B cell (primary cell): ENCODE data around the gene ASXL2. TPM values are rescaled to one million over a fixed set of nuclear protein-coding genes. Genes with fewer than 3 reads are reported as not detected.

Experiments
- ATAC-seq: fragments of 200-7000 bp; cut with Tn5 transposase; one replicate; pipeline ENCODE4 v1.10.0; 2021; ENCODE audit warnings: low read depth, mild to moderate bottlenecking, moderate number of reproducible peaks, moderate library complexity
- CTCF ChIA-PET: fragments of 350-600 bp; sonication (Branson Sonifier 250); formaldehyde crosslinking; loops from one replicate; lab custom pipeline; 2021; ENCODE audit warnings: antibody characterized with exemption, inconsistent platforms; lab: Charles Lee
- POLR2A ChIA-PET: fragments of 350-600 bp; sonication (Branson Sonifier 250); formaldehyde crosslinking; loops from one replicate; lab custom pipeline; 2021; ENCODE audit warnings: antibody characterized with exemption; lab: Charles Lee
- DNase-seq: peaks from one replicate; pipeline ENCODE4 v3.0.0; 2013
- H2AFZ ChIP-seq: 2 replicates; pipeline ENCODE4 v1.6.1; 2012; ENCODE audit warnings: mild to moderate bottlenecking, low read depth, low read length; ENCODE audit not compliant: insufficient read depth, poor library complexity, severe bottlenecking
- H3K27ac ChIP-seq, 2 donors: 1 replicate in 1 of 2; 2 replicates in 1 of 2; pipeline ENCODE4 v1.5.1; 2012 to 2013; ENCODE audit warnings: low read length in 2 of 2, mild to moderate bottlenecking in 2 of 2, moderate library complexity in 1 of 2
- H3K27me3 ChIP-seq, 4 experiments: fragments of 200-600 bp in 1 of 4; sonication (generic) in 1 of 4; replicated peaks in 1 of 4; 1 replicate in 2 of 4; 2 replicates in 2 of 4; pipeline versions ENCODE4 v1.6.1 to v1.7.0; 2013 to 2016; ENCODE audit warnings: low read length in 3 of 4, mild to moderate bottlenecking in 2 of 4, mixed read lengths in 1 of 4, moderate library complexity in 1 of 4; ENCODE audit not compliant: insufficient read depth in 4 of 4, control insufficient read depth in 3 of 4; ENCODE audit errors: control extremely low read depth in 1 of 4
- H3K36me3 ChIP-seq, 2 experiments: replicated peaks in 1 of 2; 1 replicate in 1 of 2; 2 replicates in 1 of 2; pipeline versions ENCODE4 v1.6.1 to v1.7.1; 2013; ENCODE audit warnings: low read length in 1 of 2; ENCODE audit not compliant: insufficient read depth in 2 of 2, control insufficient read depth in 1 of 2; ENCODE audit errors: control extremely low read depth in 1 of 2, extremely low read depth in 1 of 2
- H3K4me1 ChIP-seq, 2 donors: fragments of 200-600 bp in 1 of 2; sonication (generic) in 1 of 2; 1 replicate in 1 of 2; 2 replicates in 1 of 2; pipeline versions ENCODE4 v1.5.1 to v1.6.1; 2013 to 2017; ENCODE audit warnings: low read length in 2 of 2; ENCODE audit not compliant: control insufficient read depth in 2 of 2, insufficient read depth in 2 of 2
- H3K4me2 ChIP-seq: replicated peaks from 2 replicates; pipeline ENCODE3; 2012; ENCODE audit warnings: mild to moderate bottlenecking, low read depth, low read length; ENCODE audit not compliant: poor library complexity, severe bottlenecking
- H3K4me3 ChIP-seq, 5 experiments: fragments of 200-600 bp in 1 of 5; sonication (generic) in 1 of 5; 1 replicate in 3 of 5; 2 replicates in 2 of 5; pipeline versions ENCODE4 v1.5.1 to v1.7.0; 2011 to 2016; ENCODE audit warnings: low read length in 4 of 5, mild to moderate bottlenecking in 4 of 5, low read depth in 2 of 5, control low read depth in 1 of 5, moderate library complexity in 1 of 5; ENCODE audit not compliant: insufficient read depth in 1 of 5; ENCODE audit errors: control extremely low read depth in 1 of 5, extremely low read depth in 1 of 5
- H3K79me2 ChIP-seq: fragments of 200-600 bp; sonication (generic); one replicate; pipeline ENCODE4 v1.6.0; 2016; ENCODE audit warnings: low read length; ENCODE audit not compliant: control insufficient read depth, insufficient read depth
- H3K9ac ChIP-seq: fragments of 200-600 bp; sonication (generic); 2 replicates; pipeline ENCODE4 v1.6.1; 2017; ENCODE audit warnings: mild to moderate bottlenecking, low read length, moderate library complexity
- H3K9me3 ChIP-seq, 3 donors: one replicate each; pipeline versions ENCODE4 v1.6.1 to v1.7.1; 2013; ENCODE audit warnings: low read length in 2 of 3; ENCODE audit not compliant: control insufficient read depth in 2 of 3, insufficient read depth in 1 of 3; ENCODE audit errors: control extremely low read depth in 1 of 3
- H4K20me1 ChIP-seq: 2 replicates; pipeline ENCODE4 v1.6.0; 2012; ENCODE audit warnings: mild to moderate bottlenecking, low read length; ENCODE audit not compliant: insufficient read depth, control insufficient read depth, poor library complexity, severe bottlenecking
- H3K27ac Mint-ChIP-seq: one replicate; pipeline ENCODE4 v1.8.0; 2021; ENCODE audit warnings: mixed read lengths
- H3K27me3 Mint-ChIP-seq: one replicate; pipeline ENCODE4 v1.8.0; 2021; ENCODE audit warnings: mixed read lengths
- H3K4me1 Mint-ChIP-seq: one replicate; pipeline ENCODE4 v1.8.0; 2021; ENCODE audit warnings: mixed read lengths
- H3K4me3 Mint-ChIP-seq: one replicate; pipeline ENCODE4 v1.8.0; 2021; ENCODE audit warnings: mixed read lengths
- H3K9me3 Mint-ChIP-seq: one replicate; pipeline ENCODE4 v1.8.0; 2022; ENCODE audit warnings: mixed read lengths; ENCODE audit not compliant: insufficient read depth
- EZH2 ChIP-seq: IDR thresholded peaks from 2 replicates; pipeline ENCODE4 v1.6.1; 2012; ENCODE audit warnings: borderline replicate concordance, low read depth, mild to moderate bottlenecking, moderate library complexity, low read length; ENCODE audit not compliant: insufficient read depth, poor library complexity, severe bottlenecking
- WGBS: methylation state at CpG from one replicate; pipeline ENCODE4 v1.1.5; 2013; ENCODE audit warnings: missing lambda C conversion rate; ENCODE audit not compliant: insufficient coverage; 5-methylcytosine and 5-hydroxymethylcytosine counted together
- intact Hi-C: fragments of 100-400 bp; cut with micrococcal nuclease; formaldehyde crosslinking; loops from one replicate; pipeline ENCODE4 v1.10.0; 2022
- polyA plus RNA-seq: library from polyadenylated mRNA; depleted of rRNA; stranded (reverse); fragments of >200 nt; gene quantifications from 2 replicates; pipeline ENCODE4 v1.2.3, GENCODE V29; 2012
- total RNA-seq, 2 donors: library from RNA; stranded (reverse); fragments of 120-200 nt in 1 of 2; gene quantifications; 1 replicate in 1 of 2; 2 replicates in 1 of 2; pipeline versions ENCODE4 v1.2.3 to v1.2.4, GENCODE V29; 2013 to 2022
- TF ChIP-seq, protein P1 (sequence below): fragments of 200-600 bp; IDR thresholded peaks from one replicate; pipeline ENCODE4 v1.8.0; 2022; ENCODE audit warnings: antibody characterized with exemption, mild to moderate bottlenecking

The ASXL2 gene
- total and polyA plus RNA-seq, 2 donors (not counting 1 experiment from before 2014, with no cell fraction given) = 7.6 to 55.0 TPM

DNA sequence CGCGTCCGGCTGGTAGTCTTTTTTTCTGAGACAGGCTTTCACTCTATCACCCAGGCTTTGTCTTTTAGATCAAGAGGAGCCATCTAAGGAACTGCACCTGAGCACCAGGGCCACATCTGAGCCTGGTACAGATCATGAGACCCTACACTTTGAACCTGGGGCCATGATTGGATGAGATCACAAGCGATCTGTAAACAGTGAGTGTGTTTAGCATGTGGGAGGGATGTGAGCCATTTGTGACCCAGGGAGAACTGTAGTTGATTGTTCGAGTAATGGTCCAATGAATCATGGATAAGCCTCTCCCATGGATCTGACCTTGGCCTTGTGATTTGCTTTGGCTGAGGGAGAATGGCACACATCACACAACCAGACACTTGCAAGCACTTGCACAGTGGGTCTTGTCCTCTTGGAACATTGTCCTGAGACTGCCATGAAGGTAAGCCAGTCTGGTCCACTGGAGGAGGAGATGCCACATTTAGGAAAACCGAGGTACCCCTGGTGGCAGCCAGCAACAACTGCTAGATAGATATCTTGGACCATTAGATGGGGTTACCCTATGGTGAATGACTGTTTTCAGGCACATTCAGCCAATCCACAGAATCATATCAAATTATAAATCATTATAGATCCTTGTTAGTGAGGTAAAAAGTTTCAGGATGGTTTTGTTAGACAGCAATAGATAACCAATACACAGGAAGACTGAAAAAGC lies 185.4 kb downstream of the ASXL2 start:
- no peak overlapping the region for H3K4me3 ChIP-seq
- H3K9me3 ChIP-seq = no peaks in the 10 kb centered on the region
- DNase-seq (no peak), ATAC-seq (no peak)
- ChIA-PET POLR2A (no interaction called here), CTCF (no interaction called here)
- no peak overlapping the region for H3K27ac ChIP-seq
- H4K20me1 ChIP-seq = no peaks in the 10 kb centered on the region
- H3K27me3 ChIP-seq = peaks cover 0 to 3% (median 0%) of the 10 kb centered on the region in 4 experiments
- H3K27ac Mint-ChIP-seq = no peak overlapping the region
- intact Hi-C loops = no loop called here
- 100% methylated on average over 1 of the region's 6 CpGs for WGBS
- no peak for TF ChIP-seq EZH2
- TF ChIP-seq, protein P1, sequence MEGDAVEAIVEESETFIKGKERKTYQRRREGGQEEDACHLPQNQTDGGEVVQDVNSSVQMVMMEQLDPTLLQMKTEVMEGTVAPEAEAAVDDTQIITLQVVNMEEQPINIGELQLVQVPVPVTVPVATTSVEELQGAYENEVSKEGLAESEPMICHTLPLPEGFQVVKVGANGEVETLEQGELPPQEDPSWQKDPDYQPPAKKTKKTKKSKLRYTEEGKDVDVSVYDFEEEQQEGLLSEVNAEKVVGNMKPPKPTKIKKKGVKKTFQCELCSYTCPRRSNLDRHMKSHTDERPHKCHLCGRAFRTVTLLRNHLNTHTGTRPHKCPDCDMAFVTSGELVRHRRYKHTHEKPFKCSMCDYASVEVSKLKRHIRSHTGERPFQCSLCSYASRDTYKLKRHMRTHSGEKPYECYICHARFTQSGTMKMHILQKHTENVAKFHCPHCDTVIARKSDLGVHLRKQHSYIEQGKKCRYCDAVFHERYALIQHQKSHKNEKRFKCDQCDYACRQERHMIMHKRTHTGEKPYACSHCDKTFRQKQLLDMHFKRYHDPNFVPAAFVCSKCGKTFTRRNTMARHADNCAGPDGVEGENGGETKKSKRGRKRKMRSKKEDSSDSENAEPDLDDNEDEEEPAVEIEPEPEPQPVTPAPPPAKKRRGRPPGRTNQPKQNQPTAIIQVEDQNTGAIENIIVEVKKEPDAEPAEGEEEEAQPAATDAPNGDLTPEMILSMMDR = no peak
- H3K79me2 ChIP-seq = no peaks in the 10 kb centered on the region
- no peak overlapping the region for H3K9ac ChIP-seq
- H3K4me1 Mint-ChIP-seq = no peaks in the 10 kb centered on the region
- no peak overlapping the region for H3K4me2 ChIP-seq
- no peaks in the 10 kb centered on the region for H3K9me3 Mint-ChIP-seq
- no peak overlapping the region for H3K4me3 Mint-ChIP-seq
- H2AFZ ChIP-seq = no peak overlapping the region
- H3K4me1 ChIP-seq = no peaks in the 10 kb centered on the region
- no peaks in the 10 kb centered on the region for H3K36me3 ChIP-seq
- peaks cover 3% of the 10 kb centered on the region for H3K27me3 Mint-ChIP-seq

DNA sequence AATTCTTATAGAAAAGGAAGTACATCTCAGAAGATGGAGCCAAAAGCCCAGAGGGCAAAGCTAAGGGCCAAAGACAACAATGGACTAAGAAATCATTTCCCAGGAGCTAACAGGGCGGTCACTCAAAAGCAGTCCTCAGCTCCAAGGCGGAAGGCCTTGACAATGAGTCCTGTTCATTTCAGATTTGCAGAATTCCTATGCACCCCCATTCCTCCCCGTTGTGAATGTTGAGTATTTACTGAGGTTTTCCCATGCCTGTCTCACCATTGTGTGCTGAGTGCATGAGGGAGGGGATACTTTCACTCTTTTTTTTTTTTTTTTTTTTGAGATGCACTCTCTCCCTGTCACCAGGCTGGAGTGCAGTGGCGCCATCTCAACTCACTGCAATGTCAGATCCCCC lies 186.1 kb downstream of the ASXL2 start:
- Histone ChIP-seq H3K79me2 (no peaks in the 10 kb centered on the region), H4K20me1 (no peaks in the 10 kb centered on the region), H3K4me3 (no peak overlapping the region), H3K4me2 (no peak overlapping the region), H3K27ac (no peak overlapping the region), H3K9ac (no peak overlapping the region), H3K9me3 (no peaks in the 10 kb centered on the region), H2AFZ (no peak overlapping the region), H3K27me3 (peaks cover 0 to 3% (median 0%) of the 10 kb centered on the region in 4 experiments), H3K36me3 (no peaks in the 10 kb centered on the region), H3K4me1 (no peaks in the 10 kb centered on the region)
- Mint-ChIP-seq H3K27ac (no peak overlapping the region), H3K4me3 (no peak overlapping the region), H3K27me3 (peaks cover 7% of the 10 kb centered on the region), H3K4me1 (no peaks in the 10 kb centered on the region), H3K9me3 (no peaks in the 10 kb centered on the region)
- ChIA-PET POLR2A (no interaction called here), CTCF (interaction anchor here (4.0 kb wide), 1 partner anchor 8 kb away, joined by 25 read pairs; no protein-coding TSS in a partner anchor)
- DNase-seq = no peak
- intact Hi-C loops = no loop called here
- WGBS = 100% methylated on average over 2 of the region's 4 CpGs
- no peak for ATAC-seq
- no peak for TF ChIP-seq EZH2
- TF ChIP-seq, protein P1 = no peak
